K562 (cell line): ENCODE measurements around the gene CLDN25. TPM values are rescaled to one million over a fixed set of nuclear protein-coding genes. Genes with fewer than 3 reads are reported as not detected.
A peak's percentile ranks its signal among the peaks of the same experiment; 100 is the strongest.

Source experiments
- ARHGAP35 ChIP-seq: fragments of 450-650 bp; IDR thresholded peaks from 2 replicates; pipeline ENCODE4 v1.6.1; 2018; ENCODE audit not compliant: partially characterized antibody
- CTCF ChIP-seq, 3 experiments: IDR thresholded peaks in 2 of 3; conservative IDR thresholded peaks in 1 of 3; 2 replicates each; pipeline ENCODE4 v1.5.1; 2011 to 2012; ENCODE audit warnings: low read length in 3 of 3, mild to moderate bottlenecking in 3 of 3, control low read depth in 2 of 3, improper control_type of control experiment in 1 of 3, inconsistent platforms in 1 of 3, low read depth in 1 of 3, mixed read lengths in 1 of 3, moderate library complexity in 1 of 3; ENCODE audit not compliant: insufficient read depth in 2 of 3
- EWSR1 ChIP-seq: fragments of 450-650 bp; IDR thresholded peaks from 2 replicates; pipeline ENCODE4 v1.6.1; 2018; ENCODE audit warnings: borderline replicate concordance, mild to moderate bottlenecking, low read depth, moderate library complexity; ENCODE audit not compliant: partially characterized antibody
- FOXJ3 ChIP-seq: sonication (generic); formaldehyde crosslinking; IDR thresholded peaks from 2 replicates; pipeline ENCODE4 v1.4.0; 2020; ENCODE audit warnings: mild to moderate bottlenecking, missing genetic modification reagents
- GATAD2B ChIP-seq: fragments of 450-650 bp; IDR thresholded peaks from 2 replicates; pipeline ENCODE4 v1.6.1; 2017; ENCODE audit warnings: mild to moderate bottlenecking, borderline replicate concordance
- HDAC8 ChIP-seq: fragments of 450-650 bp; IDR thresholded peaks from 2 replicates; pipeline ENCODE4 v1.6.1; 2016; ENCODE audit warnings: mild to moderate bottlenecking, missing genetic modification characterization, moderate library complexity, missing compliant biosample characterization
- HMG20B ChIP-seq: fragments of 250-450 bp; sonication (Bioruptor Pico); IDR thresholded peaks from 2 replicates; pipeline ENCODE4 v1.5.0; 2021; ENCODE audit warnings: mild to moderate bottlenecking
- L3MBTL2 ChIP-seq: fragments of 450-650 bp; IDR thresholded peaks from 2 replicates; pipeline ENCODE4 v1.6.1; 2016; ENCODE audit warnings: mild to moderate bottlenecking, moderate library complexity
- PCBP1 ChIP-seq: fragments of 200-400 bp; formaldehyde crosslinking; IDR thresholded peaks from 2 replicates; pipeline ENCODE4 v1.6.1; 2018; ENCODE audit warnings: mild to moderate bottlenecking, low read depth, low read length; ENCODE audit not compliant: poor library complexity, severe bottlenecking
- RBBP5 ChIP-seq: fragments of 200-600 bp; sonication (generic); IDR thresholded peaks from 2 replicates; pipeline ENCODE4 v1.6.1; 2012; ENCODE audit warnings: borderline replicate concordance, mild to moderate bottlenecking, low read length, control low read depth, inconsistent platforms; ENCODE audit not compliant: insufficient read depth, poor library complexity, severe bottlenecking
- RBM25 ChIP-seq: fragments of 200-400 bp; formaldehyde crosslinking; IDR thresholded peaks from 2 replicates; pipeline ENCODE4 v1.6.1; 2018; ENCODE audit warnings: low read length, low read depth, moderate library complexity; ENCODE audit not compliant: severe bottlenecking
- SFPQ ChIP-seq: fragments of 200-400 bp; formaldehyde crosslinking; IDR thresholded peaks from 2 replicates; pipeline ENCODE4 v1.6.1; 2017; ENCODE audit warnings: mild to moderate bottlenecking, low read depth, low read length, moderate library complexity
- SMC3 ChIP-seq: conservative IDR thresholded peaks from 2 replicates; pipeline ENCODE4 v1.6.1; 2011; ENCODE audit warnings: low read depth, low read length, improper control_type of control experiment; ENCODE audit not compliant: insufficient read depth
- SNRNP70 ChIP-seq: fragments of 200-400 bp; formaldehyde crosslinking; optimal IDR thresholded peaks from 2 replicates; pipeline ENCODE3; 2017; ENCODE audit warnings: low read depth, low read length
- STAT5A ChIP-seq: IDR thresholded peaks from 2 replicates; pipeline ENCODE4 v1.6.1; 2012; ENCODE audit warnings: low read length, inconsistent platforms, borderline replicate concordance
- TFAP4 ChIP-seq: sonication (generic); formaldehyde crosslinking; IDR thresholded peaks from 2 replicates; pipeline ENCODE4 v1.8.0; 2022; ENCODE audit warnings: missing genetic modification reagents, mild to moderate bottlenecking, moderate library complexity, borderline replicate concordance
- ZHX1 ChIP-seq: fragments of 150-350 bp; conservative IDR thresholded peaks from 2 replicates; pipeline ENCODE4 v1.6.1; 2014; ENCODE audit warnings: low read length
- ZNF174 ChIP-seq: fragments of 250-450 bp; sonication (Bioruptor Pico); IDR thresholded peaks from 2 replicates; pipeline ENCODE4 v1.4.0; 2020; ENCODE audit warnings: mild to moderate bottlenecking
- ZNF23 ChIP-seq: fragments of 250-450 bp; sonication (Bioruptor Pico); IDR thresholded peaks from 2 replicates; pipeline ENCODE4 v1.4.0; 2020; ENCODE audit warnings: mild to moderate bottlenecking
- ZNF77 ChIP-seq: fragments of 250-450 bp; sonication (Bioruptor Pico); IDR thresholded peaks from 2 replicates; pipeline ENCODE4 v1.5.0; 2020
- polyA plus RNA-seq, 8 experiments: library from polyadenylated mRNA; depleted of rRNA in 4 of 8; stranded (reverse) in 5 of 8; unstranded in 3 of 8; fragments of >200 nt; fragmentation: Nextera tagmentation in 2 of 8; fragmentation: Illumina TruSeq in 1 of 8; extraction: Ambion mirVana in 2 of 8; extraction: Trizol in 1 of 8; gene quantifications; 2 replicates each; pipeline versions ENCODE4 v1.2.1 to v1.2.3, GENCODE V29; 2011 to 2014; ENCODE audit warnings: inconsistent platforms in 1 of 8, missing spikeins in 1 of 8
- total RNA-seq, 7 experiments: library from RNA; depleted of rRNA in 6 of 7; stranded (reverse); fragments of >200 nt in 6 of 7; fragmentation: Illumina TruSeq in 2 of 7; extraction: Trizol in 2 of 7; gene quantifications; 2 replicates each; pipeline versions ENCODE4 v1.2.1 to v1.2.3, GENCODE V29; 2011 to 2021; ENCODE audit warnings: low replicate concordance in 1 of 7

The CLDN25 gene
- total and polyA plus RNA-seq, 9 of the 15 experiments (the other 6 are each of a cell fraction or from before 2014, with no cell fraction given), result not detected

GRCh38 chr11:113773416-113774173, 6.0 kb upstream of the CLDN25 start, which contains the start of gene ZW10 (continued):
- TF ChIP-seq TFAP4 (CRISPR knock-in tag) (peak; percentile 67; the same call in 1 of the 2 replicates), FOXJ3 (CRISPR knock-in tag) (no peak), GATAD2B (peak; percentile 42; the same call in 1 of the 2 replicates), SNRNP70 (no peak), PCBP1 (no peak), RBM25 (no peak), HDAC8 (no peak), HMG20B (CRISPR knock-in tag) (no peak), SMC3 (no peak), ZNF77 (CRISPR knock-in tag) (no peak), CTCF (IDR thresholded peaks at IDR 0.05 in 2 of 3, conservative IDR thresholded peaks at IDR 0.05 in 1 of 3; ENCODE audit: insufficient read depth in 2 of 3, low read depth in 1 of 3, low read length in 3 of 3) (peak; percentile 52 to 81 (median 79); a peak in 5 of 6 replicates), L3MBTL2 (peak; percentile 76), SFPQ (no peak), ZNF174 (CRISPR knock-in tag) (no peak), ZNF23 (CRISPR knock-in tag) (no peak), EWSR1 (no peak), STAT5A (no peak), ARHGAP35 (no peak), RBBP5 (peak; percentile 81), ZHX1 (no peak)
